ENCODE results near the gene OTULINL. TPM values are rescaled to one million over a fixed set of nuclear protein-coding genes. Genes with fewer than 3 reads are reported as not detected.

OTULINL gene
- total RNA-seq, 1 donor from 2014 or later = 1.8 TPM

DNA sequence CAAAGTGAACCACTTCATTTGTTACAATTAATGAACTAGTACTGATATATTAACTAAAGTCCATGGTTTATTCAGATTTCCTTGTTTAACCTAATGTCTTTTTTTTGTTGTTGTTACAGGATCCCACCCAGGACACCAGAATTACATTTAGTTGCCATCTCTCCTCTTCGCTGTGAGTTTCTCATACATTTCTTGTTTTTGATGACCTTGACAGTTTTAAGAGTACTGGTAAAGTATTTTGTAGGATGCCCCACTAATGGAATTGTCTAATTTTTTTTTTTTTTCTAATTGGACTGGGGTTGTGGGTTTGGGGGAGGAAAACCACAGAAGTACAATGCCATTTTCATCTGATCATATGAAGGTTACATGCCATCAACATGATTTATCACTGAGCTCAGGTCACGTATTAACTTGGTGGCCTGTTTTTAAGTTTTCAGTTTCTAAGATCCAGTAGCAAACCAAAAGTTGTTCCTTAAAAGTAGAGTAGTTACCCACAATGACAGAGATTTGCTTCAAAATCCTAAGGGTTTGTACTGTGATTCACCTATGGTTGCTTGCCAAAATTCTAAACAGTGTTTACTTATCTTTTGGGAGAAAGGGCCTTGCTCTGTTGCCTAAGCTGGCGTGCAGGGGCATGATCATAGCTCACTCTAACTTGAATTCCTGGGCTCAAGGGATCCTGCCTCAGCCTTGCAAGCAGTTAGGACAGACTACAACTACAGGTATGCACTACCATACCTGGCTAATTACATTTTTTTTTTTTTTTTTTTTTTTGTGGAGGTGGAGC lies 78.4 kb downstream of the OTULINL start:
- no peak overlapping the region for H3K4me3 ChIP-seq (ENCODE audit: low read depth, low read length)
- TF ChIP-seq, protein P1, sequence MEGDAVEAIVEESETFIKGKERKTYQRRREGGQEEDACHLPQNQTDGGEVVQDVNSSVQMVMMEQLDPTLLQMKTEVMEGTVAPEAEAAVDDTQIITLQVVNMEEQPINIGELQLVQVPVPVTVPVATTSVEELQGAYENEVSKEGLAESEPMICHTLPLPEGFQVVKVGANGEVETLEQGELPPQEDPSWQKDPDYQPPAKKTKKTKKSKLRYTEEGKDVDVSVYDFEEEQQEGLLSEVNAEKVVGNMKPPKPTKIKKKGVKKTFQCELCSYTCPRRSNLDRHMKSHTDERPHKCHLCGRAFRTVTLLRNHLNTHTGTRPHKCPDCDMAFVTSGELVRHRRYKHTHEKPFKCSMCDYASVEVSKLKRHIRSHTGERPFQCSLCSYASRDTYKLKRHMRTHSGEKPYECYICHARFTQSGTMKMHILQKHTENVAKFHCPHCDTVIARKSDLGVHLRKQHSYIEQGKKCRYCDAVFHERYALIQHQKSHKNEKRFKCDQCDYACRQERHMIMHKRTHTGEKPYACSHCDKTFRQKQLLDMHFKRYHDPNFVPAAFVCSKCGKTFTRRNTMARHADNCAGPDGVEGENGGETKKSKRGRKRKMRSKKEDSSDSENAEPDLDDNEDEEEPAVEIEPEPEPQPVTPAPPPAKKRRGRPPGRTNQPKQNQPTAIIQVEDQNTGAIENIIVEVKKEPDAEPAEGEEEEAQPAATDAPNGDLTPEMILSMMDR (conservative IDR thresholded peaks at IDR 0.05; ENCODE audit: low read depth, low read length) = no peak
- DNase-seq (ENCODE audit: low read depth) = no peak

DNA sequence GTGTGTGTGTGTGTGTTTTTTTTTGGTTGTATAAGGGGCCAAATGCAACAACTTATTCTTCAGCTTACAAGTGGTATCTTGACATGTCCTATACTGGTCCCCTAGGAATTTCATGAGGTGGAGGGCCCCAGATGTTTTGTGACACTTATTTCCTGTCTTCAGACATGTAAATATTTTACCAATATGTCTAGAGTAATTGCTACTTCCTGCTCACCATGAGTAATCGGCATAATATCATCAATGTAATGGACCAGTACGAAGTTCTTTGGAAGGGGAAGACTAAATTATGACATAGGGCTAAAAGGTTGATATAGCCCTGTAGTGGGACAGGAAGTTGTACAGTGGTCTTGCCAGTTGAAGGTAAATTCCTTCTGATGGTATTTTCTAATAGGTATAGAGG lies 79.2 kb downstream of the OTULINL start:
- TF ChIP-seq, protein P1 (conservative IDR thresholded peaks at IDR 0.05; ENCODE audit: low read depth, low read length) = no peak
- no peak overlapping the region for H3K4me3 ChIP-seq (ENCODE audit: low read depth, low read length)
- DNase-seq (ENCODE audit: low read depth) = no peak

Other genes with a start within 250 kb of the OTULINL start
- gene OTULIN, start 82.9 kb downstream of the OTULINL start, total RNA-seq = 32.9 and 39.4 TPM in 2 replicates